ENCODE measurements around the gene HDAC11.

DNA sequence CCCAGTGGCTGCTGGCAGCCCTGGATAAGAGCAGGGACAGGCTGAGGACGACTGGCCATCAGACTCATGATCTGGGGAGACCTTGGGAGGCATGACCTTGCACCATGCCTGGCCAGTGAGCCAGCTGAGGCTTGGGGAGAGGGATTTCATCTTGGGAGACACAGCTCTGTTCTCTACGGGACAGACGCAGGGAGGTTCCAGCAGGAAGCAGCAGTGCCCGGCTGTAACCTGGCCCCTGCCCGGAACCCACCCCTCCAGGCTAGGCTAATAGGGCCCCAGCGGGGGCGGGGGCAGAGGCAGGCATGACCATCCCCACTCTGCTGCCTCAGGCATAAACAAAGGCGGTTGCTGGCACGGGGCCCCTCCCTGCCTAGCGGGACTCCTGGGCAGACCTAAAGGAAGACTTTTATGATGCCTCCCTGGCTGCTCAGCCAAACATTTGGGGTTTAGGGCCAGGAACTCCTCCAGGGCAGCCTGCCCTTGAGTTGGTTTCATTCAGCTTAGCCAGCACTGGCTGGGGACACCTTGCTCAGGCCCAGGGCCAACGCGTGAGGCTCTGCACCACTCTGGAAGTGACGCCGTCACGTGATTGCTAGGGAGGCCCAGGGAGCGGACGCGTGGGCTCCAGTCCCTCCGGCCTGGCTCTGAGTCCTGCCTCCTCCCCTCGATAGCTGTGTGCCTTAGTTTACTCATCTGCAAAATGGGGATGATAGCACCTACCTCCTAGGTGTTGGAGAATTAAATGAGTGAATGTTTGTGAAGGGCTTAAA is 27.6 kb downstream of the HDAC11 start:
- TF ChIP-seq CTCF (IDR thresholded peaks at IDR 0.05 in 4 of 5, conservative IDR thresholded peaks at IDR 0.05 in 1 of 5) (no peak), POLR2A (IDR thresholded peaks at IDR 0.05) (no peak)

Measured in gastrocnemius medialis (tissue), 4 donors.